IgD-negative memory B cell (primary cell): Measurements from ENCODE around the gene B3GNT7. TPM values are rescaled to one million over a fixed set of nuclear protein-coding genes. Genes with fewer than 3 reads are reported as not detected.

Source experiments
- H3K27ac Mint-ChIP-seq, 3 donors: one replicate each; pipeline ENCODE4 v1.8.0; 2020 to 2022; ENCODE audit warnings: mild to moderate bottlenecking in 3 of 3, mixed read lengths in 3 of 3, moderate library complexity in 1 of 3
- H3K27me3 Mint-ChIP-seq: one replicate; pipeline ENCODE4 v1.8.0; 2021; ENCODE audit warnings: mixed read lengths
- H3K36me3 Mint-ChIP-seq: one replicate; pipeline ENCODE4 v1.8.0; 2020; ENCODE audit warnings: mild to moderate bottlenecking, mixed read lengths
- H3K4me1 Mint-ChIP-seq, 3 donors: one replicate each; pipeline ENCODE4 v1.8.0; 2020 to 2022; ENCODE audit warnings: mixed read lengths in 3 of 3, mild to moderate bottlenecking in 1 of 3
- H3K4me3 Mint-ChIP-seq, 4 donors: one replicate each; pipeline ENCODE4 v1.8.0; 2020 to 2022; ENCODE audit warnings: mild to moderate bottlenecking in 4 of 4, mixed read lengths in 4 of 4, moderate library complexity in 3 of 4
- H3K9me3 Mint-ChIP-seq, 3 donors: one replicate each; pipeline ENCODE4 v1.8.0; 2020 to 2021; ENCODE audit warnings: mixed read lengths in 3 of 3, mild to moderate bottlenecking in 1 of 3
- polyA plus RNA-seq: library from polyadenylated mRNA; unstranded; fragments of 300-500 nt; fragmentation: Illumina TruSeq; gene quantifications from one replicate; pipeline ENCODE4 v1.2.3, GENCODE V29; 2021

B3GNT7 gene
- polyA plus RNA-seq, 1 donor from 2014 or later: 3.3 TPM

DNA sequence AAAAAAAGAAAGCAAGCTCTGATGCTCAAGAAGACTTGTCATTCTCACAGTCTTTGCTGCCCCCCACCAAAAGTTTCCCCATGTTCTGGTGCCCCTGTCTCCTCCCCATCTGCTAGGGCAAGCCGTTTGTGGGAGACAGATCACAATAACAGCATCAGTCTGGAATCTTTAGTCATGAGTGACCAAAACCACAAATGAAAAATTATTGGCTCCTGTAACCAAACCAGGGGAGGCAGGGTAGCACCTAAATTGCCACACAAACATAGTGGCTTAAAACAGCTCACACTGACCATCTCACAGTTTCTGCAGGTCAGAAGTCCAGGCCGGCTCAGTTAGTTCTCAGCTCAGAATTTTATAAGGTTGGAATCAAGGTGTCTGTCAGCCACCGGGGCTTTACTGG lies 9.1 kb upstream of the B3GNT7 start:
- Mint-ChIP-seq H3K27me3 (no peaks in the 10 kb centered on the region), H3K4me3 (peak overlapping the region in 1 of 4 donors; percentile 27), H3K4me1 (peaks cover 1 to 5% (median 4%) of the 10 kb centered on the region in 3 donors), H3K27ac (no peak overlapping the region), H3K9me3 (peaks cover 0 to 8% (median 0%) of the 10 kb centered on the region in 3 donors), H3K36me3 (peaks cover 1% of the 10 kb centered on the region)

DNA sequence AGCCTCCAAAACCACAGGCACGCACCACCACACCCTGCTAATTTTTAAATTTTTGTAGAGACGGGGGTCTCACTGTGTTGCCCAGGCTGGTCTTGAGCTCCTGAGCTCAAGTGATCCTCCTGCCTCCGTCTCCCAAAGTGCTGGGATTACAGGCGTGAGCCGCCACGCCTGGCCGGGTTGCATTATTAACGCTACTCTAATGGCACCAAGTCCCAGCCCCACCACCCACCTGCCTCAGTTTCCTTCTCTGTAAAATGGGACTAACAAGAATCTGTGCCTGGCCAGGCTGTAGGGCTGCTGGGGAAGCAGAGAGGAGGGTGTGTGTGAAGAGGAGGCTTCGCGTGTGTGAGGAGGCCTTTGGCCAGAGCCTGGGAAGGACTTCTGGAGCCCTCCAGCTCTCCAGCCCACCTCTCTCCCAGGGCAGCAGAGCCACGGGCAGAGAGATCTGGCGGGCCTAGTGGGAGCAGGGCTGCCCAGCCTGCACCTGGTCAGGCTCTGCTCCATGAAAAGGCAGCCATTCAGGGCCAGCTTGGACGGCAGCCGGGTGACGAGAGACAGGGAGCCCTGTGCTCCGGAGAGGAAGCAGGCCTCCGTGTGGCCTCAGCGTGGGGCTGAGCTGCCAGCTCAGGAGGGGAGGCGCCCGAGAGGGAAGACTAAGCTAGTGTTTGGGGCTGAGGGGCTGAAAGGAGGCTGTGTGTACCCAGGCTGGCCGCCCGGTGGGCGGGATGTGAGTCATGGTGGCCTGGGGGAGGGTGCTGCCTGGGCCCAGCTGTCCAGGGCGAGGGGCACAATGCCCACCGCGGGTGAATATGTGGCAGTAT lies 7.4 kb upstream of the B3GNT7 start:
- H3K27ac Mint-ChIP-seq: no peak overlapping the region
- H3K4me3 Mint-ChIP-seq: no peak overlapping the region
- H3K4me1 Mint-ChIP-seq: peaks cover 10 to 22% (median 15%) of the 10 kb centered on the region in 3 donors

GRCh38 chr2:231388725-231389346 lies 6.7 kb upstream of the B3GNT7 start:
- H3K9me3 Mint-ChIP-seq: peaks cover 0 to 8% (median 0%) of the 10 kb centered on the region in 3 donors
- H3K4me3 Mint-ChIP-seq: no peak overlapping the region
- peaks cover 15 to 25% (median 19%) of the 10 kb centered on the region in 3 donors for H3K4me1 Mint-ChIP-seq
- peaks cover 1% of the 10 kb centered on the region for H3K36me3 Mint-ChIP-seq
- H3K27me3 Mint-ChIP-seq: no peaks in the 10 kb centered on the region
- peak overlapping the region in 1 of 3 donors; percentile 86 for H3K27ac Mint-ChIP-seq

More for the DNA sequence above, 7.4 kb upstream of the B3GNT7 start:
- Mint-ChIP-seq H3K36me3 (peaks cover 1% of the 10 kb centered on the region), H3K27me3 (no peaks in the 10 kb centered on the region), H3K9me3 (peaks cover 0 to 8% (median 0%) of the 10 kb centered on the region in 3 donors)

DNA sequence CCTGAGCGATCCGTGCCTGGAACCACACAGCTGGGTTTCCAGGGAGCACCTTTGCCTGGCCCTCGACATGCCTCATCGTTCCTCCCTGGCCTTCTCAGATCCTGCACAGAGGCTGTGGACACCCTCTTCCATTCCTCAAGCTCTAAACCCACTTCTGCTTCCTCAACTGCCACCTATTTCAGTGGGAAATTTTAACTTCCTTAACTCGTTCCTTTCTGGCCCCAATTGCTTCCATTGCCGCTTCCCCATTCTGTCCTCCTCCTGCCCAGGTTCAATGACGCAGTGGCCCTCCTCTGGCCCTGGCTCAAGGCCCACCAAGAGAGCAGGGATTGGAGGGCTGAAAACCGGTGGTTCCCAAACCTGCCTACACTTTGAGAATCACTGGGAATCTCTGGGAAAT lies 4.8 kb upstream of the B3GNT7 start:
- peaks cover 0 to 3% (median 0%) of the 10 kb centered on the region in 3 donors for H3K9me3 Mint-ChIP-seq
- H3K4me3 Mint-ChIP-seq: peak overlapping the region in 2 of 4 donors; percentile 38 to 63
- peaks cover 1% of the 10 kb centered on the region for H3K36me3 Mint-ChIP-seq
- peak overlapping the region in 1 of 3 donors; percentile 11 for H3K27ac Mint-ChIP-seq
- H3K4me1 Mint-ChIP-seq: peaks cover 17 to 31% (median 22%) of the 10 kb centered on the region in 3 donors
- H3K27me3 Mint-ChIP-seq: no peaks in the 10 kb centered on the region

- Mint-ChIP-seq H3K27me3 (no peaks in the 10 kb centered on the region), H3K4me1 (peaks cover 22 to 37% (median 23%) of the 10 kb centered on the region in 3 donors), H3K27ac (peak overlapping the region; percentile 93 to 100 (median 99)), H3K9me3 (no peaks in the 10 kb centered on the region), H3K36me3 (peaks cover 1% of the 10 kb centered on the region), H3K4me3 (peak overlapping the region in 3 of 4 donors; percentile 75 to 84 (median 80))
Measured at GRCh38 chr2:231391981-231392380, 3.5 kb upstream of the B3GNT7 start.

DNA sequence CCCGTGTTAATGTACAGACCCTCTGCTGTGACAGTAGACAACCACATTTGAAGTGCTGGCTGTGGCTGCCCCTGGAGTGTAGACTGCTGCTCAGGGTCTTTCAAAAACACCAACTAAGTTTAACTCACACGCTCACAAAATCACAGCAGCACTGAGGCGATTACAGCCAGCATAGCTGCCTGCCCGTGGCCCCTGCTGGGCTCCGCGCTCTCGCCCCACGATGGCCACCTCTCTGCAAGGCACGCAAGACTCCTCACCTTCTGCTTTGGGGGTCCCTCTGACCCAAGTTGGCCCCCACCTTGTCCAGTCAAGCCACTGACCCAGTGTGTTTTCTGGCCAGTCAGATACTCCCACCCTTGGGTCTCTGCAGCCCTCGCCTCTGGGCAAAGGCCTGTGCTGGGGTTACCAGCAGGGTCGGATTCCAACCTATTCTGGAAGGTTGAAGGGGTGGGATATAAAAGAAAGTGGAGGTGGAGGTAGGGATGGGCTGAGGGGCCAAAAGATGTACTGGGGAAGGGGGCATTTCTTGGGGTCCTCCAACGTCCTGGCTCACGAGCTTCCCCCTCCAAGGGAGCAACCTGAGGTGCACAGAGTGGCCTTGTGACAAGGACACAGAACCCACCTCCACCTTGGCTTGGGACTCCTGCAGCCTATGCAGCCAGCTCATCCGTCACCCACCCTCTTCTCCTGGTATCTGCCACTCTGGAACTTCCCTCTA lies 2.9 kb upstream of the B3GNT7 start:
- H3K27ac Mint-ChIP-seq: peak overlapping the region; percentile 93 to 100 (median 99)
- H3K36me3 Mint-ChIP-seq: peaks cover 1% of the 10 kb centered on the region
- H3K9me3 Mint-ChIP-seq: no peaks in the 10 kb centered on the region
- peak overlapping the region; percentile 85 to 99 (median 95) for H3K4me3 Mint-ChIP-seq
- no peaks in the 10 kb centered on the region for H3K27me3 Mint-ChIP-seq
- H3K4me1 Mint-ChIP-seq: peaks cover 22 to 40% (median 24%) of the 10 kb centered on the region in 3 donors

- Mint-ChIP-seq H3K4me1 (peaks cover 22 to 40% (median 24%) of the 10 kb centered on the region in 3 donors), H3K27ac (peak overlapping the region; percentile 93 to 100 (median 99)), H3K4me3 (peak overlapping the region; percentile 85 to 99 (median 95)), H3K27me3 (no peaks in the 10 kb centered on the region), H3K36me3 (peaks cover 3% of the 10 kb centered on the region), H3K9me3 (no peaks in the 10 kb centered on the region)
Measured at GRCh38 chr2:231393149-231394131, 2.1 kb upstream of the B3GNT7 start.

DNA sequence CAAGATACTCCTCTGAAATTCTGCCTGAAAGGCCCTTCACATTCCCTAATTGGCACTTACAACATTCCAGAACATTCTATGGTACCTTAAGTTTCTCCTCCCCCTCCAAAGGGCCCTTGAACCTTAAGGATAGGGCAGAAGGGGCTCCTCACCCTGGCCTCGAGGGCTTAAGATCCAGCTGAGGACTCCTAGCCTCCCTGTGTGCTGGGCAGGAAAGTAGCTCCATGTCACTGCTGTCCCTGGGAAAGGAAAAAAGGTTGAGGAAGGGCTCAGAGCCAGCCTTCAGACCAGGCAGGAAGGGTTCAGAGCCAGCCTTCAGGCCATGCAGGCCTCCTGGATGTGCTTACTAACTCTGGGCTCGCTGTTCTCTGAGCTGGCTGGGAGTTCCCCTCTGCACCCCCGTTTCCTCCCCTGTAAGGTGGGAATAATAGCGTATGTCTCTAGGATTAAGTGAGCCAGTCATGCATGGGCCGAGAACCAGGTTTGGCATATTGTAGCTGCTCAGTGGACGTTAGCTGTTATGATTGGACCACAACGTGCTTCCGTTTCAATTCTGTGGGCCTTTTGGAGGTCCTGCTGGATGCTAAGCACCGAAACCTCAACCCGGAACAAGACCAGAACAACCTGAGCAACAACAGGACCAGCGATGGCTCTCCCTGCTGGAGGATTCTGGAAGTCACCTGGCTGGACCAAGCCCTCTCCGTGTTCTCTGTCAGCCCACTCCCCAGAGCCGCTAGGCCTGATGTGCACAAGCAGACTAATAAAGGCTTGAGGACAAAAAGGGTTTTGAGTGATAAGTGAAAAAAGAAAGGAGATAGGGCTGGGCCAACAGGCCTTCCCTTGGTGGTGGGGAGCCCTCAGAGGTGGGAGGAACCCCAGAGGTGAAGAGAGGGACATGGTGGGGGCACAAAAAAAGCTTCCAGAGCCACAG lies 1.0 kb upstream of the B3GNT7 start:
- peaks cover 3% of the 10 kb centered on the region for H3K36me3 Mint-ChIP-seq
- H3K27ac Mint-ChIP-seq: peak overlapping the region; percentile 93 to 100 (median 99)
- H3K27me3 Mint-ChIP-seq: no peaks in the 10 kb centered on the region
- H3K9me3 Mint-ChIP-seq: no peaks in the 10 kb centered on the region
- H3K4me1 Mint-ChIP-seq: peaks cover 22 to 40% (median 24%) of the 10 kb centered on the region in 3 donors
- peak overlapping the region; percentile 85 to 99 (median 95) for H3K4me3 Mint-ChIP-seq

DNA sequence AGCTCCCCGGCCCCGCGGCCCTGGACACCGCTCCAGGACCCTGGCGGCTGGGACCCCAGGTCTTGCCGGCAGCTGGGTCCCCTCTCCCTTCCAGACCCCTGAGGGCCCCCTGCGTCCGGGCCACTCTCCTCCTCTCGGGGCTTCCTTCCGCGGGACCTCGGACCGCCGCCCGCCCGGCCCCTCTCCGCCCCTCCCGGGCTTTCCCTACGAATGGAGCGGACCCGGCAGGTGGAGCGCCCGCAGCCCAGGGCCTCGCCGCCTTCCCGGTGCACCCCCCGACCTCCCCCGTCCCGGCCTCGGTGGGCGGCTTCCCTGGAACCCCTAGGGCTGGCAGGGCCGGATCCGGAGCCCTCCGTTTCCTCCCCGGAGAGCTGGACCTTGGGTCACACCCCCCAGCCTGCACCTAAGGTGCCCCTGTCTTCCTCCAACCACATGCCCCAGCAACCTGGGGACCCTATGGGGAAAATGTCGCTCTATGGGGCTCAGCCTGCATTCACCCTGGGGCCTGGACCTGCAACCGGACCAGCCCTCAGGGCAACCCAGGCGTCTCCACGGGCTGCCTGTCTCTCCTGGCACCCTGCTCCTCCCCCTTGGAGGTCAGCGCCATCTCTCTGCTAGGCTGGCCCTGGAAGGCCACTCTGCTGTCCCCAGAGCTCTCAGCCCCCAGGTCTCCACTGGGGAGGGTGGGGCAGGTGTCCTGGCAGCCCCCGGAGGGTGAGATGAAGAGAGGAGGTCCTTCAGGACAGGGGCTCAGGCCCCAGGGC lies 730 bp downstream of the B3GNT7 start:
- Mint-ChIP-seq H3K4me3 (peak overlapping the region; percentile 85 to 94 (median 88)), H3K36me3 (peaks cover 2% of the 10 kb centered on the region), H3K9me3 (no peaks in the 10 kb centered on the region), H3K27ac (peak overlapping the region; percentile 84 to 91 (median 90)), H3K4me1 (peaks cover 22 to 39% (median 24%) of the 10 kb centered on the region in 3 donors), H3K27me3 (no peaks in the 10 kb centered on the region)

DNA sequence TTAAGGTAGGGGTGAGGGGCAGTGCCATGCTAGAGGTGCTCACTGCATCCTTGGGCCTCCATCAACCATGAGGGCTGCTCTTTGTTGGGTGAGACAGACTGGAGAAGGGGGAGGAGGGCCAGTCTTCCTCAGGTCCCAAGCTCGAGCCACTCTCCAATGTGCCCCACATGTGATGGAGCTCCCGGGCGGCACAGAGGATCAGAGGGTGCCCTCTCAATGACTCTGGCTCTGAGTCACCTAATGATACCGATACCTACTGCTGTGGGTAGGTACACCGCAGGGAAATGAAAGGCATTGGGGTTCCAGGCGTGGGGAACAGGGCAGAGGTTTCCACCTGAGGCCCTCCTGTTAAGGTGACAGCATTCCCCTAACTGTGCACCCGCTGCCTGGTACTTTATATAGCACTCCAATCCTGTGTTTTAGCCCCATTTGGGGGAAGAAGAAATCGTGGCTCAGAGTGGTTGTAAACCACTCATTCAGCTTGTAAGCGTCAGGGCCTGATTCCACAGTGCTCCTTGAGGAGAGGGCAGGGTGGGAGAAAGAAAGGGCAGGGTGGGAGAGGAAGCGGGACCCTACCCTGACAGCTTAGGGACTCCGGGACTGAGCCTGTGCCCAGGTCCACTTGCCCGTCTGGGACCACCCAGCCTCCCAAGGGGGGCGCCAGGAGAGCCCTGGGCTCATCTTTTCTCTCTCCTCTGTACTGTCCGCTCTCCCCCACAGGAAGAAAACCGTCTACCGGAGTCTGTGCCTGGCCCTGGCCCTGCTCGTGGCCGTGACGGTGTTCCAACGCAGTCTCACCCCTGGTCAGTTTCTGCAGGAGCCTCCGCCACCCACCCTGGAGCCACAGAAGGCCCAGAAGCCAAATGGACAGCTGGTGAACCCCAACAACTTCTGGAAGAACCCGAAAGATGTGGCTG lies 1.8 kb downstream of the B3GNT7 start:
- no peaks in the 10 kb centered on the region for H3K9me3 Mint-ChIP-seq
- H3K4me3 Mint-ChIP-seq: peak overlapping the region; percentile 85 to 94 (median 88)
- peaks cover 2% of the 10 kb centered on the region for H3K36me3 Mint-ChIP-seq
- peak overlapping the region in 2 of 3 donors; percentile 63 to 84 for H3K27ac Mint-ChIP-seq
- H3K27me3 Mint-ChIP-seq: no peaks in the 10 kb centered on the region
- peaks cover 15 to 32% (median 18%) of the 10 kb centered on the region in 3 donors for H3K4me1 Mint-ChIP-seq

DNA sequence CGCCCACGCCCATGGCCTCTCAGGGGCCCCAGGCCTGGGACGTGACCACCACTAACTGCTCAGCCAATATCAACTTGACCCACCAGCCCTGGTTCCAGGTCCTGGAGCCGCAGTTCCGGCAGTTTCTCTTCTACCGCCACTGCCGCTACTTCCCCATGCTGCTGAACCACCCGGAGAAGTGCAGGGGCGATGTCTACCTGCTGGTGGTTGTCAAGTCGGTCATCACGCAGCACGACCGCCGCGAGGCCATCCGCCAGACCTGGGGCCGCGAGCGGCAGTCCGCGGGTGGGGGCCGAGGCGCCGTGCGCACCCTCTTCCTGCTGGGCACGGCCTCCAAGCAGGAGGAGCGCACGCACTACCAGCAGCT lies 2.4 kb downstream of the B3GNT7 start:
- Mint-ChIP-seq H3K27ac (peak overlapping the region in 1 of 3 donors; percentile 84), H3K27me3 (no peaks in the 10 kb centered on the region), H3K4me3 (peak overlapping the region in 1 of 4 donors; percentile 85), H3K4me1 (peaks cover 15 to 25% (median 24%) of the 10 kb centered on the region in 3 donors), H3K36me3 (peaks cover 2% of the 10 kb centered on the region), H3K9me3 (no peaks in the 10 kb centered on the region)
